GOT3 (cell line): Measurements from ENCODE around the gene LRRC17.

Experiments used
- DNase-seq: peaks from one replicate; lab custom pipeline; 2025; ENCODE audit warnings: mixed read lengths; lab: John Stamatoyannopoulos, UW

LRRC17 gene

DNA sequence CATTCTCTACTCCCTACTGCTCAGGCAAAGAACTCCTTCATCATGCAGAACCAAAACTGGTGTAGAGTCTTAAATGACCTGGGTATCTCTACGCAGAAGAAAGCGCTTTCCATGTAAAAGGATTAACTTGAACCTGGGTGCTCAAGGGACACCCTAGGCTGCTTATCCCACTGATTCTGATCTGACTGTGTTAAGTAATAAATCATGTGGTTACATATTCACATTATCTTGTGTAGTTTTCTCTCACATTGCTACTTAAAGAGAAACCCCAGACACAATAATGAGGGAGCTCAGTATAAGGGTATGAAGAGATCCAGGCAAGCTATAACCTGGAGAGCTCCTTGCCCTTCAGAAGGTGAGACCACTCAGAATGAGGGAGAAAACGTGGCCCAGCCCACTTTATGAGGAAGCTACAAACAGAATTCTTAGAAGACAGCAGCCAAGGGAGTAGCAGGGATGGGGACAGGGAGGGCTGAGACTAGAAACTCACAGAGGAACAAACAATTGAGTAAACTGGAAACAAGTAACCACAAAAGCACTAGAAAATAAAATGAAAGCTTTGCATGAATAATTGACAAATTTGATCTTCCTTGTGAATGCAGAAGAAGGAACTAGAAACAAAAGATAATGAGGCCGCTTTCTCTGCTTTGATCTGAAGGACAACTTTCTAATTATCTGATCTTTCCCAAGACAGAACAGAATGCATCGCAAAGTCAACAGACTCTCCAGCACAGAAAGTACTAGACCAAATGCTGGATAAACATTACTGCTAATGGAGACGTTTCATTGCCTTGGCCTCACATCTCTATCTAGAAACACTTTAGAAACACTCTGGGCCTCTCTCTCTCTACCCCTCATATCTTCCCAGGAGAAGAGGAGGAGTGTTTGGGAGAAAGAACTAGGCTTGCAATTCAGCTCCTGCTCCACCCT is 76.1 kb downstream of the LRRC17 start:
- no peak for DNase-seq

DNA sequence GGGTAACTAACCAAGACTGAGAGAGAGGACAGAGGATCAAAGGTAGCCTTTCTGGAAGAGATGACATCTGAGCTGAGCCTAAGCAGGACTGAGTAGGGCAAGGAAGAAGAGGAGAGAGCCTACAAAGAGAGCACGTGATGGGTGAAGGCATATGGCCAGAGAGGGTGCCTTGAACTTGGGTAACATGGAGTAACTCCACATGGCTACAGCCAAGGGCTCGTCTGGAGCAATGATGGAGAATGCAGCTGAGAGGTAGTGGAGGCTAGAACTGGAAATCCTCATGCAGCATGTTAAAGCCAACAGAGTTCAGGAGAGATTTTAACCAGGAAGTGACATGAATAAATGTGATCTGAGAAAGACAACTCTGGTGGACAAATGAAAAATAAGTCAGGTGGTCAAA is 77.8 kb downstream of the LRRC17 start:
- DNase-seq = no peak

GRCh38 chr7:102991077-102991539 is 78.3 kb downstream of the LRRC17 start:
- DNase-seq = no peak

DNA sequence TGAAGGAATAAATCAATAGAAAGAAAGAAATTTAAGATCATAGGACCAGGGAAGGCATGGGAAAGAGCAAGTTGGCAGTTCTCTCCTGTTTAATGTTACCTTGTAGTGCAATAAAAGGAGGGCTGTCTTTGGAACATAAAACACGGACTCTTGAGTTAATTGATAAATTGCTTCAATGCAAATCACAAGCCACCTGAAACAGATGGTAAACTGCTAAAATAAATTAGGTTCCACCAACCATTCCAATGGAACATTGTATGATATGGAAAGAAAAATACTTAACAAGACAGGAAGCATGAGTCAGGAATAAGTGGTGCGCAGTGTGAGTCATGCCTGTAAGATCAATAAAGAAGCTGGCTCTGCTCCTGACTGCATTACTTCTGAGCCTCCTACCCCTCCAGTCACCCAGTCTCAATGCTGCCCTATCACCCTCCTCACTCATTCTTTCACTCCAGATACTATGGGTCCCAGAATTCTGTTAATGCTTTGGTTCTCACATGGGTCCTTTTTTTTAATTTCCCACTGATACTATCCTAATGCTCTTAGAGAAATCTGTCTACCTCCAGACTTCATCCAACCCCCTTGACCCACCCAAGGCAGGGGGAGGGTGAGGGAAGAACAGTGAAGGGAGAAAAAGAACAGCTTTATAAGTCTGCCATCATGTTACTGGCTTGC is 78.9 kb downstream of the LRRC17 start:
- no peak for DNase-seq

DNA sequence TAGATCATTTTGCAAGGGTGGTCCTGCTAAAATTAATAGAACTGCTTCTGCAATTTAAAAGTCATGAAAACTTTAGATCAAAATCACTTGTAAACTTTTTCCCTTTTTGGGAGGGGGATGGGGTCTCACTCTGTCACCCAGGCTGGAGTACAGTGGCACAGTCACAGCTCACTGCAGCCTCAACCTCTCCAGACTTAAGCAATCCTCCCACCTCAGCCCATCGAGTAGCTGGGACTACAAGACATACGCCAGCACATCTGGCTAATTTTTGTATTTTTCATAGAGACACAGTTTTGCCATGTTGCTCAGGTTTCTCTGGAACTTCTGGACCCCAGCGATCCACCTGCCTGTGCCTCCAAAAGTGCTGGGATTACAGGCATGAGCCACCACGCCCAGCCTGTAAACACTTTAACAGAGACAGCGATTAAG is 79.7 kb downstream of the LRRC17 start:
- no peak for DNase-seq

GRCh38 chr7:102992938-102993717 is 80.3 kb downstream of the LRRC17 start:
- DNase-seq = no peak

GRCh38 chr7:102993718-102994029 is 80.9 kb downstream of the LRRC17 start:
- no peak for DNase-seq

- DNase-seq = no peak
Observed at GRCh38 chr7:102994567-102994966, 81.8 kb downstream of the LRRC17 start.
